Fibroblast of lung (primary cell): ENCODE results near the gene DES. TPM values are rescaled to one million over a fixed set of nuclear protein-coding genes. Genes with fewer than 3 reads are reported as not detected.

Source experiments
- DNase-seq, 2 donors: peaks; one replicate each; pipeline versions ENCODE4 v3.0.0 to v3.0.0-alpha.2; 2010; ENCODE audit warnings: low read depth in 2 of 2
- H2AFZ ChIP-seq: 2 replicates; pipeline ENCODE4 v1.5.1; 2012; ENCODE audit warnings: low read length, control low read depth, inconsistent platforms
- H3K27ac ChIP-seq: 2 replicates; pipeline ENCODE4 v1.5.1; 2011; ENCODE audit warnings: low read length, control low read depth; ENCODE audit not compliant: insufficient read depth
- H3K27me3 ChIP-seq: 2 replicates; pipeline ENCODE4 v1.5.1; 2011; ENCODE audit warnings: mild to moderate bottlenecking, low read length; ENCODE audit not compliant: control insufficient read depth, insufficient read depth
- H3K36me3 ChIP-seq: 2 replicates; pipeline ENCODE4 v1.5.1; 2011; ENCODE audit warnings: low read length; ENCODE audit not compliant: control insufficient read depth, insufficient read depth
- H3K4me1 ChIP-seq: 2 replicates; pipeline ENCODE4 v1.5.1; 2011; ENCODE audit warnings: low read length; ENCODE audit not compliant: control insufficient read depth, insufficient read depth; ENCODE audit errors: extremely low read depth
- H3K4me2 ChIP-seq: 2 replicates; pipeline ENCODE4 v1.5.1; 2011; ENCODE audit warnings: low read length, control low read depth; ENCODE audit not compliant: insufficient read depth; ENCODE audit errors: extremely low read depth
- H3K4me3 ChIP-seq, 4 experiments: fragments of 200-600 bp in 1 of 4; sonication (generic) in 1 of 4; replicated peaks in 1 of 4; 2 replicates each; pipeline ENCODE4 v1.5.1; 2011 to 2016; ENCODE audit warnings: low read length in 4 of 4, low read depth in 3 of 4, mild to moderate bottlenecking in 3 of 4, control low read depth in 2 of 4, inconsistent platforms in 1 of 4, mixed read lengths in 1 of 4; ENCODE audit not compliant: insufficient read depth in 1 of 4; ENCODE audit errors: control extremely low read depth in 1 of 4
- H3K79me2 ChIP-seq: 2 replicates; pipeline ENCODE4 v1.5.1; 2012; ENCODE audit warnings: mild to moderate bottlenecking, low read length, inconsistent platforms; ENCODE audit not compliant: control insufficient read depth, insufficient read depth
- H3K9ac ChIP-seq: 2 replicates; pipeline ENCODE4 v1.5.1; 2011; ENCODE audit warnings: mild to moderate bottlenecking, low read length, control low read depth; ENCODE audit not compliant: insufficient read depth
- H3K9me3 ChIP-seq: 2 replicates; pipeline ENCODE4 v1.5.1; 2012; ENCODE audit warnings: low read depth, low read length; ENCODE audit not compliant: control insufficient read depth, insufficient read depth
- H4K20me1 ChIP-seq: 2 replicates; pipeline ENCODE4 v1.5.1; 2011; ENCODE audit warnings: low read length; ENCODE audit not compliant: control insufficient read depth, insufficient read depth; ENCODE audit errors: extremely low read depth
- CTCF ChIP-seq, 2 donors: IDR thresholded peaks in 1 of 2; conservative IDR thresholded peaks in 1 of 2; 1 replicate in 1 of 2; 2 replicates in 1 of 2; pipeline ENCODE4 v1.5.1; 2011 to 2012; ENCODE audit warnings: low read length in 2 of 2, control low read depth in 1 of 2, inconsistent platforms in 1 of 2, low read depth in 1 of 2, mild to moderate bottlenecking in 1 of 2
- EZH2 ChIP-seq: IDR thresholded peaks from 2 replicates; pipeline ENCODE4 v1.5.1; 2012; ENCODE audit warnings: low read length, control low read depth, mild to moderate bottlenecking; ENCODE audit errors: missing control alignments
- polyA plus RNA-seq, 2 donors: library from polyadenylated mRNA; depleted of rRNA in 1 of 2; stranded (reverse) in 1 of 2; unstranded in 1 of 2; fragments of >200 nt; gene quantifications; 2 replicates each; pipeline ENCODE4 v1.2.1, GENCODE V29; 2011 to 2012; ENCODE audit warnings: missing spikeins in 1 of 2
- total RNA-seq: library from RNA; depleted of rRNA; stranded (reverse); fragments of >200 nt; gene quantifications from 2 replicates; pipeline ENCODE4 v1.2.1, GENCODE V29; 2014

Gene DES
- total and polyA plus RNA-seq, 2 donors (not counting 1 experiment from before 2014, with no cell fraction given) = 11.0 to 34.7 TPM

DNA sequence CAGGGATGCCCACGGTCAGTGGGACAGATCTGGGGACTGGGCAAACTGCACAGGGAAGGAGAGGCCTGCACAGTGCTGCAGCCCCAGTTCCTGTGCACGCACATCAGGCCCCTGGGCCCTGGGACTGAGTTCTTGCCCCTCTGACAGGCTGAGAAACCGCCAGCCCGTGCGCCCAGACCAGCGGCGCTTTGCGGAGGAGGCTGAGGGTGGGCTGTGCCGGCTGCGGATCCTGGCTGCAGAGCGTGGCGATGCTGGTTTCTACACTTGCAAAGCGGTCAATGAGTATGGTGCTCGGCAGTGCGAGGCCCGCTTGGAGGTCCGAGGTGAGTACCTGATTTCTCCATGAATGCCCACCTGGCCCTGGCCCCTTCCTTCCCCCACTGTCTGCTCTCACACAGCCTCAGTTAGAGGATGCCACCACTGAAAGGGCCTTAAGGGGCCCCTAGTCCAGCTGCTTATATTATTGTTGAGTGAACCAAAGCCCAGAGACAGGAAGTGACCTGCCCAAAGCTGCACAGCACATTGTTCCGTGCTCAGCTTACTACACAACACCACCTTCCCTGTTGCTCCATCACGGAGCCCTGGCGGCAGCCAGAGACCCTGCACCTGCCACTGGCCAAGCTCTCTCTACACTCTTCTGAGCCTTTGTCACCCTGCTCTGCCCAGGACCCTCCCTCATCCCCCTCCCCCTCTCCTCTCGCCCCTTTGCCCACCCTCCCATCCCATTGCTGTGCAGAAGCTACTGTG is 46.3 kb downstream of the DES start:
- peaks cover 16% of the 10 kb centered on the region for H3K4me1 ChIP-seq
- H2AFZ ChIP-seq = no peak overlapping the region
- H3K79me2 ChIP-seq = no peaks in the 10 kb centered on the region
- no peaks in the 10 kb centered on the region for H4K20me1 ChIP-seq
- TF ChIP-seq CTCF (conservative IDR thresholded peaks at IDR 0.05 in 1 of 2, IDR thresholded peaks at IDR 0.05 in 1 of 2; ENCODE audit: low read depth in 1 of 2, low read length in 2 of 2) = no peak
- no peak for TF ChIP-seq EZH2
- H3K9ac ChIP-seq = no peak overlapping the region
- peaks cover 5% of the 10 kb centered on the region for H3K36me3 ChIP-seq
- H3K27me3 ChIP-seq = no peaks in the 10 kb centered on the region
- H3K27ac ChIP-seq = no peak overlapping the region
- H3K4me3 ChIP-seq = no peak overlapping the region
- no peaks in the 10 kb centered on the region for H3K9me3 ChIP-seq
- no peak for DNase-seq
- H3K4me2 ChIP-seq = no peak overlapping the region

DNA sequence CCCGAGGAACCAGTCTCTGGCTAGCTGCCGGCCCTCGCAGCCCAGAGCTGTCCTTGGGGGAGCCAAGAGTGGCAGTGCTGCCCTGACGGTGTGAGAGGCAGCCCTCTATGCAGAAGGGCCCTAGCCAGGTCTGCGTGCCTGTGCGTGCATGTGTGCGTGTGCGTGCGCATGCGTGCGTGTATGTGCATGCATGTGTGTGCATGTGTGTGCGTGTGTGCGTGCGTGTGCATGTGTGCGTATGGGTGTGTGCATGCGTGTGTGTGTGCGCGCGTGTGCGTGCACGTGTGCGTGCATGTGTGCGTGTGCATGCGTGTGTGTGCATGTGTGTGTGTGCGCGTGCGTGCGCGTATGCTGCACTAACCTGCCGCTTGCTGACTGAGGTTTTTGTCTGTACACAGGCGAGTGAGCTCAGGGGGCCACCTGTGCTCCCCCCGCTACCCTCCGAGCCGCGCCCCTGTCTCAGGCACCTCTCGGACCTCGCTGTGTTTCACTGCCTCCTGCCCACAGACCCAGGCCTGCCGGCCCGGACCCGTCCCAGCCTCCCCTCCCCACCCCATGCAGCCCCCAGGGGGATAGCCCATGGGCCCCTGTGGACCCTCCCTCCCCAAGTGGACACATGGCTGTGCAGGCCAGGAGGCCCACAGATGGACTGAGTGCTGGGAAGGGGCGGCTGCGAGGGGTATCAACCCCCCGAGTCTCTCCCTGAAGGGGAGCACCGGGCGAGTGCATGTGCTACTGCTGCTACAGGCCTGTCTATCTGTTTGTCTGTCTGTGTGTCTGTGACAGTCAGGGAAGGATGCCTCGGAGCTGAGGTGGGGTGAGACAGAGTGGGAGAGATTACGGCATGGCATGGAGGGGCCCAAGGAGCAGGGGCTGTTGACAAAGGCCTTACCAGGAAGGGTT is 47.7 kb downstream of the DES start:
- H3K4me3 ChIP-seq = no peak overlapping the region
- no peak for DNase-seq
- no peak overlapping the region for H3K9ac ChIP-seq
- no peaks in the 10 kb centered on the region for H3K27me3 ChIP-seq
- peaks cover 5% of the 10 kb centered on the region for H3K36me3 ChIP-seq
- no peaks in the 10 kb centered on the region for H3K79me2 ChIP-seq
- H3K9me3 ChIP-seq = no peaks in the 10 kb centered on the region
- no peaks in the 10 kb centered on the region for H4K20me1 ChIP-seq
- H3K4me1 ChIP-seq = peaks cover 7% of the 10 kb centered on the region
- TF ChIP-seq EZH2 (no peak), CTCF (conservative IDR thresholded peaks at IDR 0.05 in 1 of 2, IDR thresholded peaks at IDR 0.05 in 1 of 2; ENCODE audit: low read depth in 1 of 2, low read length in 2 of 2) (no peak)
- H3K4me2 ChIP-seq = no peak overlapping the region
- no peak overlapping the region for H2AFZ ChIP-seq
- H3K27ac ChIP-seq = no peak overlapping the region
